Esophagus mucosa (tissue), 1 donor: Measurements from ENCODE around the gene SDE2. TPM values are rescaled to one million over a fixed set of nuclear protein-coding genes. Genes with fewer than 3 reads are reported as not detected.
"Not testable (repeated sequence)": the region's sequence is repeated elsewhere in the genome, so short reads cannot be mapped to it uniquely, and the experiment has no call there.

Experiments used
- ATAC-seq: fragments of 200-7000 bp; cut with Tn5 transposase; one replicate; pipeline ENCODE4 v1.9.1; 2020
- total RNA-seq: library from RNA; stranded (reverse); gene quantifications from one replicate; pipeline ENCODE4 v1.2.4, GENCODE V29; 2023
- donor health status: DM: yes; HTN: yes; CAD: no.

SDE2 gene
- total RNA-seq, 1 donor from 2014 or later, result 9.5 TPM

GRCh38 chr1:226004396-226004795, 5.3 kb upstream of the SDE2 start:
- no peak for ATAC-seq

- no peak for ATAC-seq
Observed at GRCh38 chr1:226003502-226004170, 4.5 kb upstream of the SDE2 start.

- peak; percentile 23 for ATAC-seq
Observed at GRCh38 chr1:226002667-226003501, 3.7 kb upstream of the SDE2 start.

GRCh38 chr1:226001963-226002666, 3.0 kb upstream of the SDE2 start:
- ATAC-seq, result peak; percentile 15

GRCh38 chr1:226001088-226001487, 1.9 kb upstream of the SDE2 start:
- ATAC-seq, result no peak

- ATAC-seq, result not testable (repeated sequence)
Observed at GRCh38 chr1:226000493-226001081, 1.4 kb upstream of the SDE2 start.

GRCh38 chr1:225999912-226000337, 782 bp upstream of the SDE2 start:
- ATAC-seq, result no peak

- ATAC-seq, result no peak
Observed at GRCh38 chr1:225998560-225999226, 450 bp downstream of the SDE2 start.

GRCh38 chr1:225996946-225997545, 2.1 kb downstream of the SDE2 start:
- no peak for ATAC-seq

- ATAC-seq, result no peak
Observed at GRCh38 chr1:225995919-225996864, 3.0 kb downstream of the SDE2 start.

- no peak for ATAC-seq
Observed at GRCh38 chr1:225990705-225991464, 8.3 kb downstream of the SDE2 start.

- ATAC-seq, result peak; percentile 55
Observed at GRCh38 chr1:225987491-225988316, 11.4 kb downstream of the SDE2 start.

GRCh38 chr1:225981714-225982113, 17.4 kb downstream of the SDE2 start:
- no peak for ATAC-seq

- no peak for ATAC-seq
Observed at GRCh38 chr1:225980005-225980836, 18.9 kb downstream of the SDE2 start.

- ATAC-seq, result no peak
Observed at GRCh38 chr1:225979421-225979820, 19.7 kb downstream of the SDE2 start.

GRCh38 chr1:225977937-225978748, 21.0 kb downstream of the SDE2 start:
- ATAC-seq, result peak; percentile 43

GRCh38 chr1:225975146-225975545, 24.0 kb downstream of the SDE2 start:
- ATAC-seq, result not testable (repeated sequence)
